ENCODE data around the gene TMEM171.

TMEM171 gene

DNA sequence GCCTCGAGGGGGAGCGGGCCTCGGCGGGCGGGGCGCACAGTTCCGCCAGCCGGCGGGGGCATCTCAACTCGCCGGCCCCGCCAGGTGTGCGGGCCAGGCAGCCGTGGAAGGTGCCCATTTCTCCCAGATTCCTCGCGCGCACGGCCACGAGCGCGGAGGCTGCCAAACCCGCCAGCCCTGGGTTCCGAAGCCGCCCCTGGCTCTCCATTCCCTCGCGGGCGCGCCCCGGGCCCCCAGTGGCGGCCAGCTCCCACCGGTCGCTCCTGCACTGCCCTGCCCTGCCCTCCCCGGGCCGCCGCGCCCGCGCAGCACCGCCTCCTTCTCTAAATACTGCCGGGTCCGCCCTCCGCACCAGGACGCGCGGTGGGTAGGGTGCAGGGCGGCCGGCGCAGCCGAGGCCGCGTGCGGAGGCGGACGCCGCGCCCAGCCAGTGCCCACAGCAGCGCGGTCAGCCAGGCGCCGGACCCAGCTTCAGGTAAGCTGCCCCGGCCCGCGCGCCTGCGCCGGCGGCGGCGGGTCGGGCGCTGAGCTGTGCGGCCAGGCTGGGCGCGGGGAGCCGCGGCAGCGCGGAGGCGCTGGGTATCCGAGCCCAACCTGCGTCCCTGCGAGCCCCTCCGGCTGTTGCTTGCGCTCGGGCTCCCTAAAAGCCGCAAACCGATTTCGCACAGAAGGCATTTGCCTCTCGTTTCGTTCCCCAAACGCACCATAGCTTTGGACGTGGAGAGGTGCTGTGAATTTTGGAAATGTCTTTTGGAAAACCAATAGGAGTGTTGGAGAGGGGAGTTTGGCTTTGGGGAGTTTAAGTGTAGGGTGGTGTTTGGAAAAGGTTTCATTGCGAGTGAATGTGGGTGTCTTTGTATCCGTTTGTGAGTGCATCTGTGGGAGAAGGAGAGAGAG, at the start of gene TMEM171:
Gene TMEM171, plus strand, starts transcription at position 354 of the 897 bp plus-strand sequence. CDS start 2,799 bp downstream, outside the sequence.
- no peak for DNase-seq

GRCh38 chr5:73081093-73081492, 39.3 kb upstream of the TMEM171 start:
- no peak for DNase-seq

DNA sequence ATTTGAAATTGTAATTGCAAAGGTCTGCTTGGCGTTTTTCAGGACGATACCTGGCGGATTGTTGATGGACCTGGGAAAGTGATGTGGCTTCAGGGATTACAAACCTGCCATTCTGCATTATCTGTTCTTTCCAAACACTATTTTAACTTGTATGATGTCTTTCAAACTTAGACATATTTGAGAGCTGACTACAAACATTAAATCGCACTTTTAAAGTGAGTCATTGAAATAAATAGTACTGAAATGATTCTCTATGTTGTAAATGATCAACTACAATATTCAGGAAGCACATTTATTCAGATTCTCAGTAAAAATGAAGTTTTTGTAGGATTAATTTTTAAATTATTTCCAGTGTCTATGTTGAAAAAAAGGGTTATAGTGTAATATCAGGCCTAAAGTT, 32.3 kb upstream of the TMEM171 start:
- no peak for DNase-seq

- no peak for DNase-seq
These were observed 26.4 kb upstream of the TMEM171 start for GRCh38 chr5:73093943-73094342.

GRCh38 chr5:73094415-73094814, 26.0 kb upstream of the TMEM171 start:
- DNase-seq = no peak

DNA sequence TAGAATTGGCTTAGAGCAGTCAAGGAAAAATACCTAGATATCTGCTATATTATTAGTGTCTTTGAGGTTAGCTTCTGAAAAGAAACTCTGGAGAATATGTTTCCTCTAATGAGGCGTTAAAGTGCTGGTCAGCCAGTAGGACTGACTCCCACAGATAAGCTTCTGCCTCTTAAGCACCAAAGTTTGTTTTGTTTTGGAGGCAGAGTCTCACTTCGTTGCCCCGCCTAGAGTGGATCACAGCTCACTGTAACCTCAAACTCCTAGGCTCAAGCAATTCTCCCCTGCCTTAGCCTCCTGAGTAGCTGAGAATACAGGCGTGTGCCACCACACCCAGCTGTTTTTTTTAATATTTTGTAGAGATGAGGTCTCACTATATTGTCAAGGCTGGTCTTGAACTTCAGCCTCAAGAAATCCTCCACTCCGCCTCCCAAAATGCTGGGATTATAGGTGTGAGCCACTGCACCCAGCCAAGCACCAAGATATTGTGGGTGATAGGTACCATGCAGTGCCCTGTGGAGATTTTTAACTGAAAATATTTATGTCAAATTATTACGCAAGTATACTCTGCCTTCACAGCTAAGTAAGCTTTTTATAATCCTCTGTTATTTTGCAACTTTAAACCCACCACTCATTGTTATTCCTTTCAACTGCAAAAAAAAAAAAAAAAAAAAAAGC, 24.7 kb upstream of the TMEM171 start:
- DNase-seq = peak; percentile 4

GRCh38 chr5:73096239-73096575, 24.2 kb upstream of the TMEM171 start:
- no peak for DNase-seq

GRCh38 chr5:73097740-73098139, 22.6 kb upstream of the TMEM171 start:
- no peak for DNase-seq

DNA sequence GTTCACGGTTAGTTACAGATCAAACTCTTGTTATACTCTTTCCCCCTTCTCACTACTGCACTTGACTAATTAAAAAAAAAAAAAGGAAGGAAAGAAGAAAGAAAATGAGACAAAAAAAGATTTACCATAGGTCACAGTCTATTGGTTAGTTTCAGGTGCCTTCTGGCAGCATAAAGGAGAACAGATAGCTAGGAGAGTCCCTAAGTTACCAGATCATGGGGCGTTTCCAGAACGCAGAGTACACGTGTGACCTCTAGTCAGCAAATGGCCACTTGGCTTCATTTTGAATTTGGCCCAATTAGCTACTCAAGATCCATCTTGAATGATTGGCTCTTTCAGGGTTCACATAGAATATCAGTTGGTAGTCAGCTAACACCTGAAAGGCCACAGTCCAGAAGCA, 20.3 kb upstream of the TMEM171 start:
- no peak for DNase-seq

GRCh38 chr5:73103870-73104299, 16.5 kb upstream of the TMEM171 start:
- DNase-seq = no peak

- DNase-seq = no peak
These were observed 16.0 kb upstream of the TMEM171 start for GRCh38 chr5:73104326-73104725.

- no peak for DNase-seq
These were observed 14.0 kb upstream of the TMEM171 start for GRCh38 chr5:73106335-73106734.

- no peak for DNase-seq
These were observed 10.2 kb upstream of the TMEM171 start for GRCh38 chr5:73110190-73110589.

DNA sequence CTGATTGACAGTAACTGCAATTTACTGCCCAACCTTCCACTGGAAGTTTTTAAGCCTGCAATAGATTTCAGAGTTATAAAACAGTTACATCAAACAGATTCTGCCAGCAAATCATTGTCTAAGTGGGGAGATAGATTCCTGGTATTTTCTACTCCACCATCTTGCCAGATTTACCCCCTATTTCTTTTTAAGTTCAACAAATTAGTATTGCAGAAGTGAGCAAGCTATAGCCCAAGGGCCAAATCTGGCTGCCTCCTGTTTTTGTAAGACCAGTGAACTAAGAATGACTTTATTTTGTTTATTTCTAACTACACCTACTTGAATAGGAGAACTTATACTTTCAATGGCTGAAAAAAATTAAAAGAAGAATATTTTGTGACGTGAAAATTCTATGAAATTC, 8.8 kb upstream of the TMEM171 start:
- DNase-seq = no peak

GRCh38 chr5:73112359-73112758, 8.0 kb upstream of the TMEM171 start:
- DNase-seq = no peak

- no peak for DNase-seq
These were observed 6.2 kb upstream of the TMEM171 start for GRCh38 chr5:73114044-73114688.

- DNase-seq = peak; percentile 7
These were observed 4.8 kb upstream of the TMEM171 start for GRCh38 chr5:73115399-73116051.

DNA sequence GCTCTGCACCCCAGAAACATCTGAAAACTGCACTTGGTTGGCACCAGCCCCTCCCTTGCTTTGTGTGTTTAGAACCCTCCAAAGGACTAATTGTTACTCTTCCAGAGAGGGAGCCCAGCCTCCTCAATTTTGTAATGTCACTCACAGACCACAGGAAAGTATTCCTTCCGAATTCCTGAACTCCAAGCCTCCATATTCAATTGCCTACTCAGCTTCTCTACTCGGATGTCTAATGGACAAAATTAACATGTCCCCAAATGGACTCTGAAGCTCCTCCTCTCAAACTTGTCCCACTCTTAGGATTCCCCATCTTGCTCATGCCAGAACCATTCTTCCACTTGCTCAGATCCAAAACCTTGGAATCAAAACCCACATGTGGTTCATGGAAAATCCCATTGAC, 3.9 kb upstream of the TMEM171 start:
- DNase-seq = no peak

DNA sequence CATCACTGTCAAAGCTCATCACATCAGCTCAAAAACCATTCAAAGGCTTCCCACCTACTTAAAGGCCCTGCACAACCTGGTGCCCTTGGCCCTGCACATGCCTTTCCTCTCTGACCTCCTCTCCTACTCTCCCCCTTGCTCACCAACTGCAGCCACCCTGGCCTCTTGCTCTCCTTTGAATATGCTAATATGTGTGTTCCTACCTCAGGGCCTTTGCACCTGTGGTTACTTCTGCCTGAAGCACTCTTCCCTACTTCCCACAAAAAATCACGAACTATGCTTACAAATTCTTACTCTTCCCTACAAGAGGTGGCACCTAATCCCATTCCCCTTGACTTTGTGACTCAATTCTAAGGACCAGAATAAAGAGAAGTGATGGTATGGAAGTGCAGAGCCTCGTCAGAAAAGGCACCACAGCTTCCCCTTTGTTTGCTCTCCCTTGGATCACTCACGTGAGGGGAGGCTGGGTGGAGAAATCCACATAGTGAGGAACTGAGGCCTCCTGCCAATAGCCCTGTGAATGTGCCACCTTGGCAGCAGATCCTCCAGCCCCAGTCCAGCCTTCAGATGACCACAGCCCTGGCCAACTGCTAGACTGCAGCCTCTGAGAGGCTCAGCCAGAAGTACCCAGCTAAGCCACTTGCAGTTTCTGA, 3.2 kb upstream of the TMEM171 start:
- DNase-seq = peak; percentile 17

GRCh38 chr5:73118391-73118973, 1.9 kb upstream of the TMEM171 start:
- no peak for DNase-seq

DNA sequence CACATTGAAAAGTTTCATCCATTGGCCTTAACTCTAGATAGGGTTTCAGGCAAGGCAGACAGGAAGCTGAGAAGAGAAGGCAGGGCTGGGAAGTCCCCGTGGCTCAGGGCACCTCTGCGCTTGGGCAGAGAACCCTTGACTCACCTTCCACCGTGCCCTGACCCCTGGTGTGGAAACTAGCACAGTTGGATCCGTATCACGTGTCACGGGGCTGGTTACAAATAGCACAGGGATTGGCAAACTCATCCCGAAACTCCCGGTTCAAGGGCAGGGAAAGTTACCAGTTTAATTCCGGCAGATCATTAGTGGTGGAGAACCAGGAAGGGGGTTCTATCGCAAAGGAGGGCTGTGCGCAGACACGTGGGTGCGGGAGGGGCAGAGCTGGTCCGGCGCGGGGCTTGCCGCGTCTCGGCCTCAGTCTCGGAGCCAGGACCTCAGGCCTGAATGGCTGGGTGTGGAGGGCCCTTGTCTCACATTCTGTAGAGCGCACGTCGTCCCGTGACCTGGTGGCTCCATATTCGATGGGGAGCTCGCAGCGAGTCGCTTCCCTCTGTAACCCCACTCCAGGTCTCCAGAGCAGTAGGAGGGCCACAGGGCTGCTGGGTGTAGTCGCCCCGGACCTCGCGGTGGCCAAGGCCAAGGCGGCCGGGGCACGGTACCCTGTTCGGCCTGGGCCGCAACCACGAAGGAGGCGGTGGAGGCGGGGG, 771 bp upstream of the TMEM171 start:
- DNase-seq = no peak

DNA sequence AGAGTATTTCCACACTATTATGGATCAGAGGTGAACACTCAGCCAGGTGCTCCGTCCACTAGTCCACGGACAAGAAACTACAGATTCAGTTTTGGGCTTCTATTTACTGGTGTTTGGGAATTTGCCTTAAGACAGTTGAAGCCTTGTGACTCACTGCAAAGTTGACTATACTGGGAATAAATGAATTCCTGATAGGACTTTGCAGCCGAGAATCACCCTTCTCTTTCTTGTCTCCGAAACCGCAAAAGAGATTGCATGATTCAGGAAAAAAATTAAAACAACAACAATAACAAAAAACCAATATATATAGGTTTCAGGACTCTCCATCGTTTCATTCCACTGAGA, 716 bp downstream of the TMEM171 start:
- DNase-seq = no peak

Measured in OCI-M1 (cell line).